Ishikawa (cell line): ENCODE data around the gene AUTS2.

Experiments
- CEBPB ChIP-seq: IDR thresholded peaks from 2 replicates; pipeline ENCODE4 v1.6.1; 2012
- CREB1 ChIP-seq: IDR thresholded peaks from 2 replicates; pipeline ENCODE4 v1.6.1; 2012; ENCODE audit warnings: low read depth
- EGR1 ChIP-seq: IDR thresholded peaks from 2 replicates; pipeline ENCODE4 v1.6.1; 2012
- EP300 ChIP-seq: IDR thresholded peaks from 2 replicates; pipeline ENCODE4 v1.6.1; 2012; ENCODE audit warnings: borderline replicate concordance
- FOXM1 ChIP-seq: IDR thresholded peaks from 2 replicates; pipeline ENCODE4 v1.6.1; 2012; ENCODE audit warnings: low read depth, borderline replicate concordance
- NFIC ChIP-seq: IDR thresholded peaks from 2 replicates; pipeline ENCODE4 v1.6.1; 2012
- RAD21 ChIP-seq: IDR thresholded peaks from 2 replicates; pipeline ENCODE4 v1.6.1; 2012; ENCODE audit warnings: low read depth
- REST ChIP-seq: IDR thresholded peaks from 2 replicates; pipeline ENCODE4 v1.6.1; 2012; ENCODE audit warnings: low read depth, mild to moderate bottlenecking
- TAF1 ChIP-seq: IDR thresholded peaks from 2 replicates; pipeline ENCODE4 v1.6.1; 2012; ENCODE audit warnings: low read depth, mild to moderate bottlenecking
- TCF12 ChIP-seq: IDR thresholded peaks from 2 replicates; pipeline ENCODE4 v1.6.1; 2012; ENCODE audit warnings: low read depth
- TEAD4 ChIP-seq: IDR thresholded peaks from 2 replicates; pipeline ENCODE4 v1.6.1; 2012
- USF1 ChIP-seq: IDR thresholded peaks from 2 replicates; pipeline ENCODE4 v1.6.1; 2012
- YY1 ChIP-seq: IDR thresholded peaks from 2 replicates; pipeline ENCODE4 v1.6.1; 2012; ENCODE audit warnings: low read depth
- ZBTB7A ChIP-seq: IDR thresholded peaks from 2 replicates; pipeline ENCODE4 v1.6.1; 2012; ENCODE audit warnings: low read depth
- TF ChIP-seq, protein P1 (sequence below): IDR thresholded peaks from 2 replicates; pipeline ENCODE4 v1.6.1; 2012

The AUTS2 gene

GRCh38 chr7:70148997-70149396, 550.7 kb downstream of the AUTS2 start:
- no peak for TF ChIP-seq TEAD4
- TF ChIP-seq, protein P1, sequence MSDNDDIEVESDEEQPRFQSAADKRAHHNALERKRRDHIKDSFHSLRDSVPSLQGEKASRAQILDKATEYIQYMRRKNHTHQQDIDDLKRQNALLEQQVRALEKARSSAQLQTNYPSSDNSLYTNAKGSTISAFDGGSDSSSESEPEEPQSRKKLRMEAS: no peak
- no peak for TF ChIP-seq CEBPB
- TF ChIP-seq NFIC: no peak
- TF ChIP-seq TAF1: no peak
- TF ChIP-seq YY1: no peak
- no peak for TF ChIP-seq EP300
- no peak for TF ChIP-seq ZBTB7A
- no peak for TF ChIP-seq FOXM1

- TF ChIP-seq USF1 (no peak), TCF12 (no peak), FOXM1 (no peak), TAF1 (no peak), EP300 (no peak), YY1 (no peak)
Measured at GRCh38 chr7:70152313-70152712, 554.0 kb downstream of the AUTS2 start.

DNA sequence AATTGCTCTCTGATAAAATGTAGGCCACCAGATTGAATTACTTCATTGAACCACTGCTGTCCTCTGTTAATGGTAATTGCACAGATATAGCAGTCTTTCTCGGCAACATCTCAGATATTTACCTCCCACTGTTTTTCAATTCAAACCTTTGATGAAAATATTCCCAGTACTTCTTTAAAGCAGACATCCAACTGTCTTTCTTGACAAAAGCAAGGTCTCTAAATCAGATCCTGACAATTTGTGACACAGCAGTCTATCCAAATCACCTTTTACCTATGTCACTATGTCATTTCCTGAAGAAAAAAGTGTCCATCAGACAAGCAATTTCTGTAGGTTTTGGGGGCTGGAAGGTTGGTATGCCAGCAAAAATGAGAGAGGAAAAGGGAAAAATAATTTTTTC, 555.7 kb downstream of the AUTS2 start:
- TF ChIP-seq TEAD4: no peak

- TF ChIP-seq TAF1 (no peak), YY1 (no peak), FOXM1 (no peak), REST (no peak), TEAD4 (no peak), RAD21 (no peak), EGR1 (no peak), NFIC (no peak), TCF12 (no peak), ZBTB7A (no peak), USF1 (no peak), CEBPB (no peak), EP300 (no peak)
- TF ChIP-seq, protein P1: no peak
Measured at GRCh38 chr7:70154521-70155180, 556.4 kb downstream of the AUTS2 start.

GRCh38 chr7:70156057-70156456, 557.8 kb downstream of the AUTS2 start:
- TF ChIP-seq YY1: no peak
- no peak for TF ChIP-seq CEBPB
- no peak for TF ChIP-seq TEAD4
- TF ChIP-seq TCF12: no peak
- TF ChIP-seq TAF1: no peak
- no peak for TF ChIP-seq NFIC
- TF ChIP-seq USF1: no peak
- TF ChIP-seq REST: no peak
- no peak for TF ChIP-seq CREB1
- no peak for TF ChIP-seq EP300
- no peak for TF ChIP-seq RAD21

DNA sequence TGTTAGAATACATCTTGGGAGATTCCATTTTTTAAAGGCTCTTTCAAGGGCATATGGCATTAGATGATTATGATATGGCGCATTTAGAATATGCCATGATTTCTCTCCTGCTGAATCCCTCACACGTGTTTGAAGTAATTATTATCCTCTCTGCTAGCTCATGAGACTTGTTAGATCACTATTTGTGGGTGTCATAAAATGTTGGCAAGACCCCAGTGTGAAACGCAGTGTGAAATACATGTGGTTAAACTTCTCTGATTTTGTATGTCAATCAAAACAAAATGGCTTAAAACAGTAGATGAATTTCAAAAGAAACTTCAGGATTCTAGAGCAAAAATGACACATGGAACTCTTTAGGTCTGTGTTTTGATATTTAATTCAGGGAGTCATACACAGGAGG, 560.8 kb downstream of the AUTS2 start:
- TF ChIP-seq USF1 (no peak), TCF12 (no peak), CEBPB (no peak), EGR1 (no peak)
